H9 (cell line): ENCODE results near the gene PCGF3. TPM values are rescaled to one million over a fixed set of nuclear protein-coding genes. Genes with fewer than 3 reads are reported as not detected.

ENCODE experiments used
- DNase-seq: peaks from one replicate; pipeline ENCODE4 v3.0.0-alpha.2; 2017
- H2AFZ ChIP-seq: one replicate; pipeline ENCODE4 v1.6.1; 2013; ENCODE audit warnings: mild to moderate bottlenecking, low read length, control low read depth, moderate library complexity
- H2AK5ac ChIP-seq: 2 replicates; pipeline ENCODE4 v1.6.1; 2013; ENCODE audit warnings: low read length, control low read depth, mixed read lengths; ENCODE audit not compliant: insufficient read length
- H2BK120ac ChIP-seq: one replicate; pipeline ENCODE4 v1.6.1; 2013; ENCODE audit warnings: low read depth, mild to moderate bottlenecking, low read length, control low read depth, inconsistent platforms; ENCODE audit not compliant: poor library complexity, severe bottlenecking
- H2BK12ac ChIP-seq: 2 replicates; pipeline ENCODE4 v1.6.1; 2013; ENCODE audit warnings: low read length, control low read depth, mixed read lengths, low read depth; ENCODE audit not compliant: insufficient read length
- H2BK15ac ChIP-seq: 2 replicates; pipeline ENCODE4 v1.6.1; 2013; ENCODE audit warnings: low read depth, low read length, control low read depth
- H2BK20ac ChIP-seq: one replicate; pipeline ENCODE4 v1.6.1; 2013; ENCODE audit warnings: low read depth, mild to moderate bottlenecking, low read length, control low read depth, inconsistent platforms; ENCODE audit not compliant: poor library complexity, severe bottlenecking
- H2BK5ac ChIP-seq: 2 replicates; pipeline ENCODE4 v1.6.1; 2013; ENCODE audit warnings: low read length, control low read depth, mixed read lengths; ENCODE audit not compliant: insufficient read length
- H3K14ac ChIP-seq: 2 replicates; pipeline ENCODE4 v1.6.1; 2013; ENCODE audit warnings: low read length, control low read depth; ENCODE audit not compliant: insufficient read depth
- H3K18ac ChIP-seq: 2 replicates; pipeline ENCODE4 v1.6.1; 2013; ENCODE audit warnings: low read depth, mild to moderate bottlenecking, mixed read lengths, low read length, control low read depth; ENCODE audit not compliant: insufficient read length
- H3K23ac ChIP-seq: 2 replicates; pipeline ENCODE4 v1.6.1; 2013; ENCODE audit warnings: low read length, control low read depth, mixed read lengths, low read depth; ENCODE audit not compliant: insufficient read length
- H3K23me2 ChIP-seq: 2 replicates; pipeline ENCODE4 v1.6.1; 2013; ENCODE audit warnings: low read depth, mild to moderate bottlenecking, mixed read lengths, low read length, control low read depth; ENCODE audit not compliant: insufficient read length, poor library complexity, severe bottlenecking
- H3K27ac ChIP-seq: 2 replicates; pipeline ENCODE4 v1.5.1; 2013; ENCODE audit warnings: low read length, control low read depth, mixed read lengths, low read depth; ENCODE audit not compliant: insufficient read length
- H3K27me3 ChIP-seq: 2 replicates; pipeline ENCODE4 v1.6.1; 2013; ENCODE audit warnings: low read length, control low read depth, inconsistent platforms; ENCODE audit not compliant: insufficient read depth
- H3K4ac ChIP-seq: 2 replicates; pipeline ENCODE4 v1.6.1; 2013; ENCODE audit warnings: low read depth, mild to moderate bottlenecking, control low read depth, inconsistent platforms, low read length, moderate library complexity
- H3K4me1 ChIP-seq: 2 replicates; pipeline ENCODE4 v1.6.1; 2013; ENCODE audit warnings: low read length, control low read depth, inconsistent platforms; ENCODE audit not compliant: insufficient read depth
- H3K4me2 ChIP-seq: 2 replicates; pipeline ENCODE4 v1.6.1; 2013; ENCODE audit warnings: low read length, control low read depth, mixed read lengths; ENCODE audit not compliant: insufficient read length, insufficient read depth
- H3K56ac ChIP-seq: 2 replicates; pipeline ENCODE4 v1.6.1; 2013; ENCODE audit warnings: low read depth, mild to moderate bottlenecking, mixed read lengths, low read length, control low read depth; ENCODE audit not compliant: insufficient read length
- H3K79me1 ChIP-seq: 2 replicates; pipeline ENCODE4 v1.6.1; 2013; ENCODE audit warnings: low read depth, mild to moderate bottlenecking, moderate library complexity, low read length, control low read depth, inconsistent platforms; ENCODE audit not compliant: insufficient read depth, poor library complexity, severe bottlenecking
- H3K79me2 ChIP-seq: 2 replicates; pipeline ENCODE4 v1.6.1; 2013; ENCODE audit warnings: low read length, control low read depth, inconsistent platforms; ENCODE audit not compliant: insufficient read depth
- H3K9ac ChIP-seq: 2 replicates; pipeline ENCODE4 v1.6.1; 2013; ENCODE audit warnings: low read length, control low read depth, mixed read lengths; ENCODE audit not compliant: insufficient read length; ENCODE audit errors: extremely low read depth
- H3K9me3 ChIP-seq: one replicate; pipeline ENCODE4 v1.6.1; 2013; ENCODE audit warnings: low read depth, low read length, inconsistent platforms; ENCODE audit not compliant: control insufficient read depth
- H3T11ph ChIP-seq: one replicate; pipeline ENCODE4 v1.6.1; 2013; ENCODE audit warnings: mild to moderate bottlenecking, low read length, control low read depth, inconsistent platforms
- H4K20me1 ChIP-seq: one replicate; pipeline ENCODE4 v1.6.1; 2013; ENCODE audit not compliant: control insufficient read depth, insufficient read length, insufficient read depth
- H4K5ac ChIP-seq: 2 replicates; pipeline ENCODE4 v1.6.1; 2013; ENCODE audit warnings: low read depth, mild to moderate bottlenecking, mixed read lengths, low read length, control low read depth; ENCODE audit not compliant: insufficient read length
- H4K8ac ChIP-seq: replicated peaks from 2 replicates; pipeline ENCODE4 v1.6.1; 2013; ENCODE audit warnings: low read length, control low read depth, mixed read lengths, low read depth; ENCODE audit not compliant: insufficient read length
- H4K91ac ChIP-seq: 2 replicates; pipeline ENCODE4 v1.6.1; 2013; ENCODE audit warnings: low read depth, mild to moderate bottlenecking, moderate library complexity, mixed read lengths, low read length, control low read depth; ENCODE audit not compliant: insufficient read length
- H3K27ac Mint-ChIP-seq, 3 experiments: 2 replicates in 2 of 3; 3 replicates in 1 of 3; pipeline ENCODE4 v1.8.0; 2020 to 2021; ENCODE audit warnings: mixed read lengths in 3 of 3, mild to moderate bottlenecking in 1 of 3, moderate library complexity in 1 of 3
- H3K27me3 Mint-ChIP-seq: 2 replicates; pipeline ENCODE4 v1.8.0; 2021; ENCODE audit warnings: low read depth, mild to moderate bottlenecking, moderate library complexity, mixed read lengths
- H3K36me3 Mint-ChIP-seq, 3 experiments: 2 replicates in 2 of 3; 3 replicates in 1 of 3; pipeline ENCODE4 v1.8.0; 2020 to 2021; ENCODE audit warnings: low read depth in 3 of 3, mixed read lengths in 3 of 3; ENCODE audit not compliant: insufficient read depth in 1 of 3
- H3K4me1 Mint-ChIP-seq, 2 experiments: 2 replicates each; pipeline ENCODE4 v1.8.0; 2020; ENCODE audit warnings: mixed read lengths in 2 of 2
- H3K4me3 Mint-ChIP-seq, 2 experiments: 2 replicates in 1 of 2; 3 replicates in 1 of 2; pipeline ENCODE4 v1.8.0; 2020 to 2021; ENCODE audit warnings: mild to moderate bottlenecking in 2 of 2, mixed read lengths in 2 of 2, moderate library complexity in 1 of 2
- H3K9me3 Mint-ChIP-seq, 2 experiments: 2 replicates in 1 of 2; 3 replicates in 1 of 2; pipeline ENCODE4 v1.8.0; 2020; ENCODE audit warnings: mild to moderate bottlenecking in 2 of 2, mixed read lengths in 2 of 2, moderate library complexity in 1 of 2
- CTCF ChIP-seq: fragments of 200-600 bp; sonication (generic); conservative IDR thresholded peaks from 3 replicates; pipeline ENCODE4 v1.8.0; 2021; ENCODE audit warnings: antibody characterized with exemption, mild to moderate bottlenecking
- WGBS: extraction: QIAGEN DNeasy Blood & Tissue Kit; methylation state at CpG from one replicate; pipeline ENCODE4 v1.1.7; 2013; ENCODE audit warnings: missing lambda C conversion rate, low lambda C conversion rate, mixed read lengths; ENCODE audit not compliant: insufficient read length; ENCODE audit errors: extremely low coverage; 5-methylcytosine and 5-hydroxymethylcytosine counted together
- total RNA-seq: library from RNA; stranded (reverse); gene quantifications from 2 replicates; pipeline ENCODE4 v1.2.1, GENCODE V29; 2021

Gene PCGF3
- total RNA-seq, 1 experiment from 2014 or later = 43.1 TPM

GRCh38 chr4:743463-744211 lies 38.0 kb downstream of the PCGF3 start:
- no peak overlapping the region for H2AFZ ChIP-seq
- H3K4me1 ChIP-seq = no peaks in the 10 kb centered on the region
- H3K79me1 ChIP-seq = no peaks in the 10 kb centered on the region
- no peak overlapping the region for H4K8ac ChIP-seq
- H3K27me3 ChIP-seq = no peaks in the 10 kb centered on the region
- Mint-ChIP-seq H3K4me1 (no peaks in the 10 kb centered on the region), H3K36me3 (peaks cover 25 to 52% (median 45%) of the 10 kb centered on the region in 3 experiments), H3K9me3 (peaks cover 3 to 5% of the 10 kb centered on the region in 2 experiments; a peak in 3 of 5 replicates), H3K27ac (0 out of 7 replicates have a peak overlapping the region, but pooled peaks of 1 of the 3 experiments have one; percentile 40), H3K27me3 (no peaks in the 10 kb centered on the region; the same call in 1 of the 2 replicates), H3K4me3 (no peak overlapping the region)
- H3K79me2 ChIP-seq = no peaks in the 10 kb centered on the region; the same call in 1 of the 2 replicates
- no peak overlapping the region for H2BK5ac ChIP-seq
- H2AK5ac ChIP-seq = no peak overlapping the region
- TF ChIP-seq CTCF = no peak
- no peak for DNase-seq
- no peak overlapping the region for H2BK20ac ChIP-seq
- no peak overlapping the region for H3K18ac ChIP-seq
- H2BK120ac ChIP-seq = no peak overlapping the region
- H3K23ac ChIP-seq = no peak overlapping the region
- no peak overlapping the region for H4K5ac ChIP-seq
- H2BK12ac ChIP-seq = no peak overlapping the region
- H4K20me1 ChIP-seq = no peaks in the 10 kb centered on the region
- no peak overlapping the region for H3T11ph ChIP-seq
- no peak overlapping the region for H3K9ac ChIP-seq
- WGBS = no CpG with 5 or more reads among the region's 22 CpGs
- no peak overlapping the region for H3K56ac ChIP-seq
- H3K27ac ChIP-seq = no peak overlapping the region
- H3K4me2 ChIP-seq = no peak overlapping the region
- no peak overlapping the region for H3K14ac ChIP-seq
- H4K91ac ChIP-seq = no peak overlapping the region
- H3K23me2 ChIP-seq = peaks cover 2% of the 10 kb centered on the region
- no peak overlapping the region for H2BK15ac ChIP-seq
- no peak overlapping the region for H3K4ac ChIP-seq
- no peaks in the 10 kb centered on the region for H3K9me3 ChIP-seq
